GM19438 (cell line): Measurements from ENCODE around the gene HRC.

Source experiments
- ATAC-seq: cut with Tn5 transposase; IDR thresholded peaks from one replicate; pipeline ENCODE4 v1.9.1; 2021; ENCODE audit warnings: low read depth; ENCODE audit not compliant: unreplicated experiment

The HRC gene

DNA sequence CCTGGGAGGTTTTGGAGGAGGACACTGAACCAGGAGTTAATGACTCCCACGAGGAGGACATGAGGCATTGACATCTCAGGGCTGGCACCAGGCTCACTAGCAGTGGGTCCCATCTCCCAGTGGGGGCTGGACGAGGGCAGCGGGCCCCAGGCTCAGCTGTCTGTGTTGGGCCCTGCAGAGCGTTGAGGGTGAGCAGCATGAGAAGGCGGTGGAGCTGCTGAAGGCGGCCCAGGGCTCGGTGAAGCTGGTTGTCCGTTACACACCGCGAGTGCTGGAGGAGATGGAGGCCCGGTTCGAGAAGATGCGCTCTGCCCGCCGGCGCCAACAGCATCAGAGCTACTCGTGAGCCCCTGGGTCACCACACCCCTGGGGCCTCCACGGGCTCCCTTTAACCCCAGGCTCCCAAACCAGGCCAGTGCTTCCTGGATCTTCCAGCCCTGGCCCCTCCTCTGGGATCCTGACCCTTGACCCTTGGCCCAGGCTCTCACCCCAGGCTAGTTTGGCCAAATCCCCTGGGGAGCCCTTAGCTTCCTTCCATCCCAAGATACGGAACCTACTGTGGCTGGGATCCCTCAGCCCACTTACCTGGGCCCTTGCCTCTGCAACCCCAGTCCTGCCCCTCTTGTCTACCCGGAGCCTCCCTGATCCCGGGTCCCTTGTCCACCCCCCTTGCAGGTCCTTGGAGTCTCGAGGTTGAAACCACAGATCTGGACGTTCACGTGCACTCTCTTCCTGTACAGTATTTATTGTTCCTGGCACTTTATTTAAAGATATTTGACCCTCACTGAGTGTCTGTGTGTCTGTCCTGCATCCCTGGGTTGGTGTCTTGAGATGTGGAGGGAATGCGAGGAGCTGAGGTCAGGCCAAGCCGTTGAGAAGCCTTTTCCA is 37.3 kb downstream of the HRC start:
- no peak for ATAC-seq

DNA sequence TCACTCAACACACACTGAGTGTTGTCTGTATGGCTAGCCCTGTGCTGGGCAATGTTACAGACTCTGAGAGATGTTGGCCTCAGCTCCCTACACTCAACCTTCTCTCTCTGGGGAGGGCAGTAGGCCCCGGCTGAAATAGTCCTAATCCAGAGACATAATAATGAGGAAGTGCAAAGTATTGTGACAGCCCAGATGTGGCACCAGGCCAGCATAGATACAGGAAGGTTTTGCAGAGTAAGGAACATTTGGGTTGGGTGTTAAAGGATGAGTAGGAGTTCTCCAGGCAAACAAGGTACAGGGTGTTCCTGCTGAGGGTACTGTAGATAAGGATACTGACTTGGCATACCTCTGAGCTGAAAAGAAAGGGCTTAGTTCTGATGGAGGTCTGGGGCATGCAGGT is 38.7 kb downstream of the HRC start:
- no peak for ATAC-seq

DNA sequence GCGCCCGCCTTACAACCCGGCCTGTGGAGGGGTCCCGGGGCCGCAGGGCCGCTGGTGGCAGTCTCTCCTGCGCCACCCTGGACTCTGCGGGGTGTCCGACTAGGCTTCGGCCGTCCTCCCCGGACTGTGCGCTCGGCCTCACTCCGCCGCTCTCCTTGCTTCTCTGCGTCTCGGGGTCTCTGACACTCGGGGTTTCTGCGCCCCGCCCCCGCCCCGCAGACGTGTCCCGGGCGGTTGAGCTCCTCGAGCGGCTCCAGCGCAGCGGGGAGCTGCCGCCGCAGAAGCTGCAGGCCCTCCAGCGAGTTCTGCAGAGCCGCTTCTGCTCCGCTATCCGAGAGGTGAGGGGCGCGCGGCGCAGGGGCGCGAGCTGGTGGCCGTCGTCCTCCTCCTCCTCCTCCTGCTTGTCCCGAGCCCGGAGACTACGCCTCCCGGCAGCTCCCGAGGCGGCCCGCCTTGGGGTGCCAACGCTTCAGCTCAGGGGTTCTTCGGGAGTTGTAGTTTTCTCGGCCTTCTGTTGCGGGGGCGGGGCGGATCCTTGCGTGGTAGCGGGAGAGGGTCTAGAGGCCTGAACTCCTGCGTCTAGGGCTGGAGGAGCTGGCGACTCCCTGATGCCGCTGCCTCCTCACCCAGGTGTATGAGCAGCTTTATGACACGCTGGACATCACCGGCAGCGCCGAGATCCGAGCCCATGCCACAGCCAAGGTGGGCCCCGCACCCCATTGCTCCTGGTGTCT is 40.4 kb downstream of the HRC start:
- ATAC-seq: no peak

DNA sequence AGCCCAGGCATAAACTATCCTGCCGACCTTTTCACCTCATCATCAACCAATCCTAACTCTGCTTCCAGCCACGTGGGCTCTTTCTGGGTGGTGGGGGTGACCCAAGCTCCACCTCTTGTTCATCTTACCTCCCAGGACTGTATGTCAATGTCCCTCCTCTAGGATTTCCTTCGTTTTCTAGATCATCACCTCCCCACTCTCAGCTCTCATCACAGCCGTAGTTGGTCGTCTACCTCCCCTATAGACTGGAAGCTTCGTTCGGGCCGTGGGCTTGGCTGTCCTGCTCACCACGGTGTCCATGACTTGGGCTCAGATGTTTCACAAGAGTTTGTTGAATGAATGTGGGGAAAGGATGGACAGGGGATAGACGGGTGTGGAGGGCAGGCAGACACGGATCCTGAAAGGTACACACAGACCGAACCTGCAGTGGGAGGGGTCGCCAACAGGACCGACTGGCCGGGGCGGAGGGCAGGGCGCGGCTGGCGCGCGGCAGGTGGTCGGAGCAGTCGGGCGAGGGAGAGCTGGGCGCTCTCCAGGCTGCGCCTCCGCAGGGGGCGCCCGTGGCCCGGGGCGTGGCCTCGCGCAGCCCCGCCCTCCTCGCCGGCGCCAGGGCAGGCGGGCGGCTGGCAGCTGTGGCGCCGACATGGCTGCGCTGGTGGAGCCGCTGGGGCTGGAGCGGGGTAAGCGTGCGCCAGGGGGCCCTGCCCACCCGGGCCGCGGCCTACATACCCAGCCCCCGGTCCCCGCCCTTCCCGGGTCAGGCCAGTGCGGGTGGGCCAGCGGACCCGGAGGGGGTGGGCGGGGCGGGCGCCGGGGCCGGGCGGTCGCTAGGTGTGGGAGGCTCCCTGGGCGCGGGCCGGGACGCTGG is 41.2 kb downstream of the HRC start, which contains the start of gene LIN7B:
Gene LIN7B (plus strand): TSS at position 609 of the 868 bp plus-strand sequence. CDS start 35 bp downstream, at position 644.
- no peak for ATAC-seq

DNA sequence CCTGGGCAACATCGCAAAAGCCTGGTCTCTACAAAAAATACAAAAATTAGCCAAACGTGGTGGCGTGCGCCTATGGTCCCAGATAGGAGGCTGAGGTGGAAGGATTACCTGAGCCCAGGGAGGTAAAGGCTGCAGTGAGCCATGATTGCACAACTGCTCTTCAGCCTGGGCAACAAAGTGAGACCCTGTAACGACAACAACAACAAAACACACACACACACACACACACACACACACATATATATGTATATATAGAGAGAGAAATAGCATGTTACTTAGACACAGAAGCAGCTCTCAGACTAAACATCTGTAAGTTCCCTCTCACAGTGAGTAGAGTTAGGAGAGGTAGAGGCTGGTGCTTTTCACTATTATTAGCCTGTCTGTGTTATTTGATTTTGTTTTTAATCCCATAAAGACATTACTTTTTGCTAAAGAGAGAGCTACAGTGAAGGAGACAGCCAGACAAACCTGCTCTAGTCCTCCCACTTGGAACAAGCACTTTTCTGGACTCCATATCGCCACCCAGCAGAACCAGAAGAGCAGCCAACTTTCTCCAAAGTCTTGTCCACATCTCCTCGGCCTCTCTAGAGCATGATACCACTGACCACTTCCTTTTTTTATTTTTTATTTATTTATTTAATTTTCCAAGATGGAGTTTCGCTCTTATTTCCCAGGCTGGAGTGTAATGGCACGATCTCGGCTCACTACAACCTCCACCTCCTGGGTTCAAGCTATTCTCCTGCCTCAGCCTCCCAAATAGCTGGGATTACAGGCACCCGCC is 43.8 kb downstream of the HRC start:
- ATAC-seq: no peak

DNA sequence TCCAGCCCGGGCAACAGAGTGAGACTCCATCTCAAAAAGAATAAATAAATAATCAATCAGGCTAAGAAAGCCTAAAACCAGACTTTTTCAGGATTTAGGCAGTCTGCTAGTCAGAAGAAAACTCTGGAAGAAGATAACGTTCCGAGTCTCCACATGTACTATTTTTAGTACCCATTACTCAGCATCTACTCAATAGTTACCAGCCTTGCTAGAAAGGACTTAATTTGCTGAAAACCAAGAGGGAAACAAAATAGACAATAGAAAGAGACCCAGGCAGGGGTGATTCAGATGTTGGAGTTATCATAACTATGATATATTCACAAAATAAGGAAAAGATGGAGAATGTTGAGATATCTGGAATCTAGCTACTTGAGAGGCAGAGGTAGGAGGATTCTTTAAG is 44.6 kb downstream of the HRC start:
- no peak for ATAC-seq

DNA sequence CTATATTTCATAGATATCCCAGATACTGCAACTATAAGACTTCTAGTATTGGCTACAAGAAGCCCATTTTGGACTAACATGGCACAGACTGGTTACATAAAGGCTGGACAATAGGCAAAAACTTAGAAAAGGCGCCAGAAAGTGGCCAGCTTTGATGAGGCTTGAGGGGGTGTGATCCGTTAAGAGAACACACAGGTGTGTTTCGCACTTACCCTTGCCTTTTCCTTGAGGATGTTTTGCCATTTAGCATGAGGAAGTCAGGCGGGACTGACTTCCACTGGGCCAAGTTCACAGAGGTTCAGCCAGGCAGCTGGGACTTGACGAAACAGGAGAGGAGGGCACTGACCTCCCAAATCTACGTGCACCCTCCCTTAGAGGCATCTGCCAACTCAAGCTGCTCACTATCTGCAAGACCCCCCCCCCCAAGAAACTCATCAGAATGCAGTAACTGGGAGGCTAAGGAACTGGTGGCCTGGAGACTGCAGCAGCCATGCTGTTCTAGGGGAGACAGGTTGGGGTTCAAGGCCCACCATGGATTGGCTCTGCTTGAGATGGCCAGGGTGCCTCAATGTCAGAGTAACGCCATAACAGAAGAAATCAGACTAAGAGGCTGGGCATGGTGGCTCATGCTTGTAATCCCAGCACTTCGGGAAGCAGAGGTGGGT is 45.5 kb downstream of the HRC start:
- ATAC-seq: no peak

DNA sequence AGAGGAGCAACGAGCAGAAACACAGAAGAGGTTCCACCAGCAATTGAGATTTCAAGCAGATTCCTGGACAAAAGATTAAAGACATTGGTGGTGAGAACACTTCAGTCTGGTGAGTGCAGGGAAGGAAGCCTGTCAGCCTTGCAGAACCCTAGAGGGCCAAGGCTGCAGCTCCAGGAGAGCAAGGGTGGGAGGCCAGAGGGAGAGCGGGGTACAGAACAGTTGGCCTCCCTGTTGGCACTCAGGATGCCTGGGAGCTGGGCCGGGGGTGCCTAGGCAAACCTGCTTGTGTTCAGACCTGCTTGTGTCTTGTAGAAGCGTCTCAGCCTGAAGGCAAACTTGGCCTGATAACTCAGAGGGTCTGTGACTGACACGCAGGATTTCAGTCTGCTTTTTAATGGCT is 46.1 kb downstream of the HRC start:
- no peak for ATAC-seq

DNA sequence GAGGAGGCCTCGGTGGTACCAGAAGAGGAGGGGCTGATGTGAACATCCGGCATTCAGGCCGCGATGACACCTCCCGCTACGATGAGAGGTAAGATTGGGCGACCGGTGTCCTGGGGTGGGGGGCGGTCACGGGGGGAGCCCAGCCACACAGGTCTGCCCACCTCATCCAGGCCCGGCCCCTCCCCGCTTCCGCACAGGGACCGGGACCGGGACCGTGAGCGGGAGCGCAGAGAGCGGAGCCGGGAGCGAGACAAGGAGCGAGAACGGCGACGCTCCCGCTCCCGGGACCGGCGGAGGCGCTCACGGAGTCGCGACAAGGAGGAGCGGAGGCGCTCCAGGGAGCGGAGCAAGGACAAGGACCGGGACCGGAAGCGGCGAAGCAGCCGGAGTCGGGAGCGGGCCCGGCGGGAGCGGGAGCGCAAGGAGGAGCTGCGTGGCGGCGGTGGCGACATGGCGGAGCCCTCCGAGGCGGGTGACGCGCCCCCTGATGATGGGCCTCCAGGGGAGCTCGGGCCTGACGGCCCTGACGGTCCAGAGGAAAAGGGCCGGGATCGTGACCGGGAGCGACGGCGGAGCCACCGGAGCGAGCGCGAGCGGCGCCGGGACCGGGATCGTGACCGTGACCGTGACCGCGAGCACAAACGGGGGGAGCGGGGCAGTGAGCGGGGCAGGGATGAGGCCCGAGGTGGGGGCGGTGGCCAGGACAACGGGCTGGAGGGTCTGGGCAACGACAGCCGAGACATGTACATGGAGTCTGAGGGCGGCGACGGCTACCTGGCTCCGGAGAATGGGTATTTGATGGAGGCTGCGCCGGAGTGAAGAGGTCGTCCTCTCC is 47.4 kb downstream of the HRC start:
- ATAC-seq: no peak

DNA sequence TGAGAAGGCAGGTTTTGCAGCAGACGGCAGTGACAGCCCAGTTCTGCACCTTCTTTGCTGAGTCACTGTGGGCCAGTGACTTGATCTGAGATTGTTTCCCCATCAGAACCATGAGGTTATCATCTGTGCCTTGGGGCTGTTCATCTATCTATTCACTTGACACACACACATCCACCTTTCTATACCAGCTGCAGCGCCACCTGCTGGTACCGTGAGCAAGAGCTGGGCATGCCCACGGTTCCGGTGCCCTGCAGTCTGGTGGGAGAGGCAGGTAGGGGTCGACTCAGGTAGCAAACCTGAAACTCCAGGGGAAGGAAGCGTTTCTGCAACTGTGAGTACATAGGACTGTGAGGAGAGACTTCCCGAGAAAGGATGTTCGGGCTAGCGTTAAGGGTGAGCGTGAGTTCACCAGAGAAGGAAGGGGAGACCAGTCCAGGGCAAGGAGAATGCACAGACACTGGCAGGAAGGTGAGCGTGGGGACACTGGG is 48.5 kb downstream of the HRC start:
- no peak for ATAC-seq

DNA sequence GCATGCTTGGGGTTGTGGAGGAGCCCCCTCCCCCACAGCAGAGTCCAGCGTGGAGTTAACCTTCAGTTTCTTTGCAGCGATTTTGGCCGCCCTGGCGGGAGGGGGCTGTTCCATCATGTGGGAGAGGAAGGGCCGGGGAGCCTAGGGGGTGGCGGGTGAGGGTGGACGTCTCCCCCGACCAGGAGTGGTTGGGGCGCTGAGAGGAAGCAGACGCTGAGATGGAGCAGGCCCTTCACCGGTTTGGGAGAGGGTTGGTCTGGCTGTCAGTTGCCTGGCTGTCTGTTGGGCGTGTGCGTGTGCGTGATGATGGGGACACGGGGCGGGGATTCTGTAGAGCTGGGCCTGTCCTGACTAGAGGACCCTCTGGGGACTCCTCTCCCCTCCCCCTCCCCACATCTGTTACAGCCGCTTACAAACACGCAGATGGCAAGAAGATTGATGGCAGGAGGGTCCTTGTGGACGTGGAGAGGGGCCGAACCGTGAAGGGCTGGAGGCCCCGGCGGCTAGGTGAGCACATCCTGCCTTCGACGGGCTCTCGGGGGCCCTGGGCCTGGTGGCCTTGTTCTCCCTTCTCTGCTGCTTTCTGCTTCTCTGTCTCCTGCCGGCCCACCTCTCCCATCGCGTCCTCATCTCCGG is 50.8 kb downstream of the HRC start:
- no peak for ATAC-seq

DNA sequence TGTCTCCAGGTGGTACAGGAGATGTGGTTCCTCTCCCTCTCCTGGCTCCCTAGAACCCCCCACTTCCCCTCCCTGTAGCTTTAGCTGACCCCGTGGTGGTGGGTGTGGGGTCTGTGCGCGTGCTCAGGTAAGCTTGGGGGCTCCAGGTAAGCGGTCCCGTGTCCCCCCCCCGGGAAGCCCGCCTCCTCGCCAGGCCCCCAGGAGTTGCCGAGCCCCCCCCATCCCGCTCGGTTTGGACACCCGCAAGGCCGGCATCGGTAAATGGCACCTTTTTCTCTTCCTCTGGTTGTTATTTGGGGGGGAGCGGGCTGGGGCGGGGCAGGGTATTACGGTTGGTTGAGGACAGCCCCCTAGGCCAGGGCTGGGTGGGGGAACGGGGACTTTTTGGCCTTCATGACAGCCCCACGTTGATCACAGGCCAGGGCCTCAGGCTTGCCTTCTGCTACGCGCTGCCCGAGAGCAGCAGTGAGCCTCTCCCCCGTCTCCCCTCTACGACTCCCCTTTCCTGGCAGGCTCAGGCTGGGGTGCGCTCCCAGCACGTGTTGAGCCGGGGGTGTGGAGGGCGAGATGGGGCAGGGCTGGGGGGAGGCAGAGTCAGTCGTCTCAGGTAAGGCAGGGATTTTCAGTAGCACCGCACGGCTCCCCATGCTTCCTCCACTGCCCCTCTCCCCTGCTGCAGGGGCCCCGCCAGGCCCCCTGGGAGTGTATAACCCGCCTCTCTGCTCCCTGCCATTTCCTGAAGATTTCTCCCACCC is 51.7 kb downstream of the HRC start:
- ATAC-seq: no peak

DNA sequence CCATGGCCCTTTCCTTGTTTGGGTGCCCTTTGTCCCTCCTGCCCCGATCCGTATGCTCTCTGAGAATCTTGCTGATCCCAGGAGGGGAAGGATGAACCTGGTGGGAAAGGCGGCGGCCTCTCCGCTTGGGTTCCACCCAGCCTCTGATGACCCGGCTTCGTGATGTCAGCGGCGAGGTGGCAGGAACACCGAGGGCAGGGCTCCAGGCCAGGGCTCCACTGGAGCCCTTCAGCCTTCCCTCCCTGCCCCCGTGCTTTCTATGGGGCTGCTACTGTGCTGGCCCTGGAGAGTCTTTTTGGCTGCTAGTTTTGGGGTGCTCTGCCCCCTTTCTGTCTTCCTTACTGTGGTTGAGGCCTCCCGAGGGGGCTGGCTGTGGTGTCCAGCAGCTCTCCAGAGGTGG is 52.9 kb downstream of the HRC start:
- no peak for ATAC-seq
